NB4 (cell line): ENCODE measurements around the gene KCNQ5.

Experiments
- DNase-seq: peaks from one replicate; pipeline ENCODE4 v3.0.0; 2010; ENCODE audit warnings: low read depth
- H3K4me3 ChIP-seq: one replicate; pipeline ENCODE4 v1.5.1; 2011; ENCODE audit warnings: mild to moderate bottlenecking, low read depth, low read length, moderate library complexity
- MYC ChIP-seq: IDR thresholded peaks from 2 replicates; pipeline ENCODE4 v1.6.1; 2011; ENCODE audit warnings: low read depth, low read length
- POLR2A ChIP-seq: IDR thresholded peaks from 2 replicates; pipeline ENCODE4 v1.6.1; 2011; ENCODE audit warnings: mild to moderate bottlenecking; ENCODE audit not compliant: insufficient read length; ENCODE audit errors: extremely low read depth
- TF ChIP-seq, protein P1 (sequence below): IDR thresholded peaks from 2 replicates; pipeline ENCODE4 v1.6.1; 2011; ENCODE audit warnings: low read depth, low read length
- TF ChIP-seq, protein P2 (sequence below): IDR thresholded peaks from one replicate; pipeline ENCODE4 v1.5.1; 2012; ENCODE audit warnings: low read depth, low read length

Gene KCNQ5

DNA sequence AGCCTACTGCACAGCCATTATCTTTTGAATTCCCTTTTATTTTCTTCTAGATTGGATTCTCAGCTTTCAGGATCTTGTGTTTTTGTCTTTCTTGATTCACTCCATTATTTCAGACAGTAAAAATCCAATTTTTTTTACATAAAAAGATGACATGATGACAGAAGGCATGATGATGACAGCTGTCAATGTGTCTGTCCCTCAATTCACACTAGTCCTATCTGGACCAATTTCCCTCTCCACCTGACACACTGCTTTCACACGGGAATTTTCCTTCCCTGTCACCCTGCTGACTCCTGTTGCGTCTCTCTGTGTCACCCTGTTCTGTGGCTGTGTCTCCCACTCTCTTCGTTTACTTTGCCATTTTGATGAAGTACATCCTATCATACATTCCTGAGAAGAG, 529.9 kb downstream of the KCNQ5 start:
- H3K4me3 ChIP-seq = no peak overlapping the region
- DNase-seq = no peak
- no peak for TF ChIP-seq POLR2A
- no peak for TF ChIP-seq MYC
- TF ChIP-seq, protein P1, sequence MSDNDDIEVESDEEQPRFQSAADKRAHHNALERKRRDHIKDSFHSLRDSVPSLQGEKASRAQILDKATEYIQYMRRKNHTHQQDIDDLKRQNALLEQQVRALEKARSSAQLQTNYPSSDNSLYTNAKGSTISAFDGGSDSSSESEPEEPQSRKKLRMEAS = no peak
- TF ChIP-seq, protein P2, sequence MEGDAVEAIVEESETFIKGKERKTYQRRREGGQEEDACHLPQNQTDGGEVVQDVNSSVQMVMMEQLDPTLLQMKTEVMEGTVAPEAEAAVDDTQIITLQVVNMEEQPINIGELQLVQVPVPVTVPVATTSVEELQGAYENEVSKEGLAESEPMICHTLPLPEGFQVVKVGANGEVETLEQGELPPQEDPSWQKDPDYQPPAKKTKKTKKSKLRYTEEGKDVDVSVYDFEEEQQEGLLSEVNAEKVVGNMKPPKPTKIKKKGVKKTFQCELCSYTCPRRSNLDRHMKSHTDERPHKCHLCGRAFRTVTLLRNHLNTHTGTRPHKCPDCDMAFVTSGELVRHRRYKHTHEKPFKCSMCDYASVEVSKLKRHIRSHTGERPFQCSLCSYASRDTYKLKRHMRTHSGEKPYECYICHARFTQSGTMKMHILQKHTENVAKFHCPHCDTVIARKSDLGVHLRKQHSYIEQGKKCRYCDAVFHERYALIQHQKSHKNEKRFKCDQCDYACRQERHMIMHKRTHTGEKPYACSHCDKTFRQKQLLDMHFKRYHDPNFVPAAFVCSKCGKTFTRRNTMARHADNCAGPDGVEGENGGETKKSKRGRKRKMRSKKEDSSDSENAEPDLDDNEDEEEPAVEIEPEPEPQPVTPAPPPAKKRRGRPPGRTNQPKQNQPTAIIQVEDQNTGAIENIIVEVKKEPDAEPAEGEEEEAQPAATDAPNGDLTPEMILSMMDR = no peak

DNA sequence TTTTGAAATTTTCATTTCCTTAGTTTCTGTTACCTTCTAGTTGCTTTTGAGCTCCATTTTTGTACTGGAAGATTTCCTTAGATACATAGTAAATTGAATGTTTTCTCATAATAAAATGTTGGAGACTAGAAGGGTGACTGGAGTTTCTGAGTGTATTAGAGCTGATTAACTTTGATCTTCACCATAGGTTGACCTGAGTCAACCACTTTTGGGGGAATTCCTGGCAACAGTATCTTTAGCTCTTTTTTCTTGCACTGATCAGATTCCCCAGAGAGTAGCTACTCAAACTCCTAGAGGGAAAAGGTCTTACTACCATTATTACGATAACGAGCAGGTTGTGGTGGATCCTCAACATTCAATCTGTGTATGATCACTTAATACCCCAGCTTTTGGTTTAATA, 530.7 kb downstream of the KCNQ5 start:
- no peak for DNase-seq
- H3K4me3 ChIP-seq = no peak overlapping the region
- TF ChIP-seq POLR2A = no peak
- TF ChIP-seq, protein P1 = no peak
- no peak for TF ChIP-seq MYC
- TF ChIP-seq, protein P2 = no peak

DNA sequence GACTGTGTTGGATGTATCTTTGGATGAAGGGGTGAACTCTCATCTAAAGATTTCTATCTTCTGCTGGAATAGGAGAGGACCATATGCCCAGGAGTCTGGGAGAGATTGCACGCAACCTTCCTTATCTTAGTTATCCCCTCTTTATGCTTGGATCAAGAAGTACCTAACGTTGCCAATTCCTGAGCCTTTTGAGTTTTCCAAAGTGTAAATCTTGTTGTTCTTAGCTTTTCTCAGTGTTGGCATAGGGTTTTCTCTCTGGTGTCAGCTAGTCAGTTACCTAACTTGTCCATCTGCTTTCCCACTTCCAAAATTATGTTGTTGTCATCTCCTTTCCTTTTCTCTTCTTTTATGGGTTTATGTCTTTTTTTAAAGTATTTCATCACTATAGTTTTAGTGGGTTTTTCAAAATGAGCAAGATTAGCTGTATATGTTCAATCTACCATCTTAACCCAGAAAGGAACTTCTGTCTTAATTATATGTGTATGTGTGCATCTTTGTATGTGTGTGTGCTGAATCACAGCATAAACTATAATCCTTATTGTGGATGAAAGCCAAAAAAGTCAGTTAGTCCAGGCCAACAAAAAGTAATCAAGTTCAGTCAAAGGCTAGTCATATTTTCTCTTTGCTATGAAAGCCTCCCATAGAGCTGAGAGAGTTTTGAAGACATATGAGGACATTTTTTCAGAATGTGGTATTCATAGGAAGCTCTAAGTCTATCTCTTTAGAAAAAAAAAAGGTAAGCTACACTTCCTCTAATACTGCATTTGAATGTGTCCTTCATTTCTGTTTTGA, 531.3 kb downstream of the KCNQ5 start:
- no peak for DNase-seq
- TF ChIP-seq, protein P2 = no peak
- TF ChIP-seq MYC (no peak), POLR2A (no peak)
- TF ChIP-seq, protein P1 = no peak
- no peak overlapping the region for H3K4me3 ChIP-seq

DNA sequence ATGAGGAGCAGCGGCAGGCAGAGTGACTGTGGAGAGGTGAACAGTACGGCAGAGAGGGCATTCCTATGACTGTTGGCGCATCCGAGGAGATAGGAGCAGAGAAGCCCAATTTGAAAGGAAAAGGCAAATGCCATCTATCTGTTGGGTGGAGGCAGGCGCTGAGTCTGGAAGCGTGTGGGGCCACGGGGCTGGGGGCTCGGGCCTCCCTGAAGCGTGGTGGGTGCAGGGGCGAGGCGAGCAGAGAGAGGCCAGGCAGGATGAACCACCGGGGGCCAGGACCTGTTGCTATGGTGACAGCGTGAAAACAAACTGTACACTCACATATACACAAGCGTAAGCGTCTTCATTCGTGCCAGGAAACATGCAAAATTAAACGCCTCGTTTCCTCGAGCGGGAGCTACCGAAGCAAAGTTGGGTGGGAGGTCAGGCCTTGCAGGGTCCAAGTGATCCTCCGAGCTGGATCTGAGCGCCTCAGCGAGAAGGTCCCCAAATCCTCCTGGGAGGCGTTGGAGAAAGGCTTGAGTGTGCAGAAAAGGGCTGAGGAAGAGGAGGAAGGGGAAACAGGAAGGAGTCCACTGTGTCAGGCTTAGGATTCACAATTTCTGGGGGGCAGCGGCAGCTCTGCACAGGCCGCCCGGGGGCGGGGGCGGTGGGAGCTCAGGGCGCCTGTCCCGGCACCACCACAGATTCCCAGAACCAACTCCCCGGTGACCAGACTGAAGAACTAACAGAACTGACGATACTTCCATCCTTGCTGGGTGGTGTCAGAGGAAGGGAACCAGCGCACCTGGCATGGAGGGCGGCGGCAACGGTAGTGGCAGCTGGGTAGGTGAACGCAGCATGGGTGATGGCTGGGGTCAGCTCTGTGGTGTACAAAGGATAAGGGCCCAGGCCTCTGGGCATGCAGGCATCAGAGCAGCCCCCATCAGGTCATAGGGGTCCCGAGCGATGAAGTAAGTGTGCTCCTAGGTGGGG, 535.2 kb downstream of the KCNQ5 start:
- no peak for TF ChIP-seq MYC
- TF ChIP-seq, protein P1 = no peak
- no peak for TF ChIP-seq POLR2A
- TF ChIP-seq, protein P2 = no peak
- no peak for DNase-seq
- H3K4me3 ChIP-seq = no peak overlapping the region

DNA sequence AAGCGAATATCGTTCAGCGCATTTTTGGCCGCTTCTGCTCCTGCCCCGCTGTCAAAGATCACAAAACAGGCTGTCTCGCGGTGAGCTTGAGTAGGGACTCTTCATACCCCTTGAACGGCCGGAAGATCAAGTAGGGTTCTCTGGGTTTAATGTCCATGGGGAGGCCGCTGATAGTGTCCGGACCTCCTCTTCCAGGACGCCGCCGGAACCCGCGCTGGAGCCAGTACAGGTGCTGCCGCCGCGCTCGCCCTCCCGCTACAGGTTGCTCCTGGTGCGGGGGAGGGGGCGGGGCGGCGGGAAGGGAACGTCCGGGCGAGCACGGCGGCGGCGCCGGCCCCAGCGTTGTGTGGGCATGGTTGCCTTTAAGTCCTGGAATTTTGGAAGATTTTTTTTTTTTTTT, 536.0 kb downstream of the KCNQ5 start:
- no peak overlapping the region for H3K4me3 ChIP-seq
- TF ChIP-seq, protein P2 = no peak
- TF ChIP-seq, protein P1 = no peak
- TF ChIP-seq MYC (no peak), POLR2A (no peak)
- DNase-seq = no peak
